RWPE2 (cell line): ENCODE results near the gene GLYATL3.

ENCODE experiments used
- ATAC-seq: fragments of 200-7000 bp; cut with Tn5 transposase; 3 replicates; pipeline ENCODE4 v1.9.1; 2021; ENCODE audit warnings: low read depth
- DNase-seq: peaks from one replicate; pipeline ENCODE4 v3.0.0-alpha.2; 2020; ENCODE audit warnings: low spot score
- H3K27ac ChIP-seq: fragments of 450-650 bp; 2 replicates; pipeline ENCODE4 v1.5.1; 2017; ENCODE audit warnings: mild to moderate bottlenecking; ENCODE audit not compliant: poor library complexity, severe bottlenecking
- H3K27me3 ChIP-seq: fragments of 250-450 bp; sonication (Bioruptor Pico); 2 replicates; pipeline ENCODE4 v1.5.1; 2021; ENCODE audit warnings: mild to moderate bottlenecking, moderate library complexity; ENCODE audit not compliant: insufficient read depth, poor library complexity, severe bottlenecking
- H3K36me3 ChIP-seq: fragments of 250-450 bp; sonication (Bioruptor Pico); 2 replicates; pipeline ENCODE4 v1.5.1; 2020; ENCODE audit warnings: low read depth, mild to moderate bottlenecking, moderate library complexity
- H3K4me1 ChIP-seq: fragments of 250-450 bp; sonication (Bioruptor Pico); 2 replicates; pipeline ENCODE4 v1.5.1; 2021; ENCODE audit warnings: mild to moderate bottlenecking, moderate library complexity; ENCODE audit not compliant: insufficient read depth, poor library complexity, severe bottlenecking
- H3K4me3 ChIP-seq: fragments of 250-450 bp; sonication (Bioruptor Pico); 2 replicates; pipeline ENCODE4 v1.5.1; 2021; ENCODE audit warnings: mild to moderate bottlenecking, moderate library complexity; ENCODE audit not compliant: severe bottlenecking
- H3K9me3 ChIP-seq: fragments of 250-450 bp; sonication (Bioruptor Pico); 2 replicates; pipeline ENCODE4 v1.5.1; 2021; ENCODE audit warnings: mild to moderate bottlenecking, moderate library complexity; ENCODE audit not compliant: severe bottlenecking
- CTCF ChIP-seq: fragments of 450-650 bp; IDR thresholded peaks from one replicate; pipeline ENCODE4 v1.5.1; 2017; ENCODE audit warnings: mild to moderate bottlenecking, moderate library complexity; ENCODE audit not compliant: poor library complexity, severe bottlenecking

The GLYATL3 gene

GRCh38 chr6:49514571-49515484, 15.1 kb downstream of the GLYATL3 start:
- peak overlapping the region; percentile 21 for H3K27ac ChIP-seq
- H3K9me3 ChIP-seq: no peaks in the 10 kb centered on the region
- no peaks in the 10 kb centered on the region for H3K36me3 ChIP-seq
- no peak for TF ChIP-seq CTCF
- DNase-seq: no peak
- peak; percentile 62 for ATAC-seq
- H3K4me1 ChIP-seq: peaks cover 2% of the 10 kb centered on the region
- no peak overlapping the region for H3K4me3 ChIP-seq
- no peaks in the 10 kb centered on the region for H3K27me3 ChIP-seq

GRCh38 chr6:49515485-49516146, 15.9 kb downstream of the GLYATL3 start:
- ATAC-seq: no peak
- Histone ChIP-seq H3K9me3 (no peaks in the 10 kb centered on the region), H3K27me3 (no peaks in the 10 kb centered on the region), H3K4me1 (peaks cover 2% of the 10 kb centered on the region), H3K4me3 (no peak overlapping the region), H3K27ac (peak overlapping the region; percentile 21), H3K36me3 (no peaks in the 10 kb centered on the region)
- TF ChIP-seq CTCF: no peak
- no peak for DNase-seq

- H3K27ac ChIP-seq: no peak overlapping the region
- ATAC-seq (no peak), DNase-seq (no peak)
- H3K4me1 ChIP-seq: peaks cover 2% of the 10 kb centered on the region
- no peaks in the 10 kb centered on the region for H3K36me3 ChIP-seq
- TF ChIP-seq CTCF: no peak
- no peak overlapping the region for H3K4me3 ChIP-seq
- H3K27me3 ChIP-seq: no peaks in the 10 kb centered on the region
- no peaks in the 10 kb centered on the region for H3K9me3 ChIP-seq
Measured at GRCh38 chr6:49516147-49516505, 16.4 kb downstream of the GLYATL3 start.

GRCh38 chr6:49517919-49518318, 18.2 kb downstream of the GLYATL3 start:
- Histone ChIP-seq H3K4me3 (no peak overlapping the region), H3K27ac (no peak overlapping the region), H3K4me1 (peaks cover 2% of the 10 kb centered on the region), H3K9me3 (no peaks in the 10 kb centered on the region), H3K27me3 (no peaks in the 10 kb centered on the region), H3K36me3 (no peaks in the 10 kb centered on the region)
- DNase-seq (no peak), ATAC-seq (no peak)
- TF ChIP-seq CTCF: no peak
